ENCODE measurements around the gene NRAP. TPM values are rescaled to one million over a fixed set of nuclear protein-coding genes. Genes with fewer than 3 reads are reported as not detected.

NRAP gene
- total RNA-seq, 1 experiment from 2014 or later: not detected

- DNase-seq: peak; percentile 35
- Histone ChIP-seq H3K4me3 (ENCODE audit: low read length) (no peak overlapping the region), H3K4me1 (ENCODE audit: low read length) (no peaks in the 10 kb centered on the region), H3K79me2 (ENCODE audit: low read length) (peaks cover 95% of the 10 kb centered on the region), H3K9ac (ENCODE audit: low read length) (no peak overlapping the region), H3K9me3 (ENCODE audit: low read length) (peaks cover 41% of the 10 kb centered on the region), H3K27ac (ENCODE audit: low read length) (no peak overlapping the region), H3K27me3 (ENCODE audit: low read length) (no peaks in the 10 kb centered on the region), H3K9me2 (replicated peaks; ENCODE audit: insufficient read depth, low read length) (no peaks in the 10 kb centered on the region), H3K36me3 (ENCODE audit: insufficient read depth, low read length) (peaks cover 14% of the 10 kb centered on the region), H3K4me2 (ENCODE audit: low read depth, low read length, poor library complexity, severe bottlenecking) (no peak overlapping the region), H4K20me1 (ENCODE audit: insufficient read depth, low read depth, low read length) (no peaks in the 10 kb centered on the region), H2AFZ (ENCODE audit: low read length) (no peak overlapping the region)
These were observed 25.7 kb upstream of the NRAP start for GRCh38 chr10:113689574-113689973.

GRCh38 chr10:113689057-113689456, 25.2 kb upstream of the NRAP start:
- Histone ChIP-seq H3K79me2 (ENCODE audit: low read length) (peaks cover 94% of the 10 kb centered on the region), H3K27ac (ENCODE audit: low read length) (no peak overlapping the region), H3K27me3 (ENCODE audit: low read length) (no peaks in the 10 kb centered on the region), H3K9me3 (ENCODE audit: low read length) (peaks cover 37% of the 10 kb centered on the region), H3K4me3 (ENCODE audit: low read length) (no peak overlapping the region), H2AFZ (ENCODE audit: low read length) (no peak overlapping the region), H3K36me3 (ENCODE audit: insufficient read depth, low read length) (peaks cover 14% of the 10 kb centered on the region), H3K9me2 (replicated peaks; ENCODE audit: insufficient read depth, low read length) (no peaks in the 10 kb centered on the region), H4K20me1 (ENCODE audit: insufficient read depth, low read depth, low read length) (no peaks in the 10 kb centered on the region), H3K4me1 (ENCODE audit: low read length) (no peaks in the 10 kb centered on the region), H3K4me2 (ENCODE audit: low read depth, low read length, poor library complexity, severe bottlenecking) (no peak overlapping the region), H3K9ac (ENCODE audit: low read length) (no peak overlapping the region)
- DNase-seq: peak; percentile 32

- DNase-seq: peak; percentile 36
- H4K20me1 ChIP-seq (ENCODE audit: insufficient read depth, low read depth, low read length): no peaks in the 10 kb centered on the region
- no peaks in the 10 kb centered on the region for H3K27me3 ChIP-seq (ENCODE audit: low read length)
- peaks cover 91% of the 10 kb centered on the region for H3K79me2 ChIP-seq (ENCODE audit: low read length)
- no peak overlapping the region for H2AFZ ChIP-seq (ENCODE audit: low read length)
- H3K4me2 ChIP-seq (ENCODE audit: low read depth, low read length, poor library complexity, severe bottlenecking): no peak overlapping the region
- peaks cover 3% of the 10 kb centered on the region for H3K36me3 ChIP-seq (ENCODE audit: insufficient read depth, low read length)
- H3K9ac ChIP-seq (ENCODE audit: low read length): no peak overlapping the region
- no peaks in the 10 kb centered on the region for H3K9me2 ChIP-seq (replicated peaks; ENCODE audit: insufficient read depth, low read length)
- H3K4me1 ChIP-seq (ENCODE audit: low read length): 0 out of 2 replicates have a peak, but pooled peaks cover under 1% of the 10 kb centered on the region
- no peak overlapping the region for H3K4me3 ChIP-seq (ENCODE audit: low read length)
- H3K27ac ChIP-seq (ENCODE audit: low read length): no peak overlapping the region
- H3K9me3 ChIP-seq (ENCODE audit: low read length): peaks cover 19% of the 10 kb centered on the region
These were observed 23.2 kb upstream of the NRAP start for GRCh38 chr10:113687037-113687436.

GRCh38 chr10:113686028-113686427, 22.2 kb upstream of the NRAP start:
- no peak overlapping the region for H2AFZ ChIP-seq (ENCODE audit: low read length)
- no peaks in the 10 kb centered on the region for H3K9me2 ChIP-seq (replicated peaks; ENCODE audit: insufficient read depth, low read length)
- no peak overlapping the region for H3K4me3 ChIP-seq (ENCODE audit: low read length)
- DNase-seq: no peak
- no peaks in the 10 kb centered on the region for H3K27me3 ChIP-seq (ENCODE audit: low read length)
- H3K27ac ChIP-seq (ENCODE audit: low read length): no peak overlapping the region
- peaks cover 13% of the 10 kb centered on the region for H3K9me3 ChIP-seq (ENCODE audit: low read length)
- H3K36me3 ChIP-seq (ENCODE audit: insufficient read depth, low read length): no peaks in the 10 kb centered on the region; the same call in 1 of the 2 replicates
- no peaks in the 10 kb centered on the region for H4K20me1 ChIP-seq (ENCODE audit: insufficient read depth, low read depth, low read length)
- peaks cover 11% of the 10 kb centered on the region for H3K4me1 ChIP-seq (ENCODE audit: low read length)
- no peak overlapping the region for H3K9ac ChIP-seq (ENCODE audit: low read length)
- peaks cover 89% of the 10 kb centered on the region for H3K79me2 ChIP-seq (ENCODE audit: low read length)
- no peak overlapping the region for H3K4me2 ChIP-seq (ENCODE audit: low read depth, low read length, poor library complexity, severe bottlenecking)

GRCh38 chr10:113683300-113683699, 19.5 kb upstream of the NRAP start:
- H3K36me3 ChIP-seq (ENCODE audit: insufficient read depth, low read length): no peaks in the 10 kb centered on the region
- no peak overlapping the region for H2AFZ ChIP-seq (ENCODE audit: low read length)
- H3K9me3 ChIP-seq (ENCODE audit: low read length): peaks cover 8% of the 10 kb centered on the region; the same call in 1 of the 2 replicates
- no peaks in the 10 kb centered on the region for H3K9me2 ChIP-seq (replicated peaks; ENCODE audit: insufficient read depth, low read length)
- no peaks in the 10 kb centered on the region for H4K20me1 ChIP-seq (ENCODE audit: insufficient read depth, low read depth, low read length)
- H3K4me2 ChIP-seq (ENCODE audit: low read depth, low read length, poor library complexity, severe bottlenecking): no peak overlapping the region
- H3K4me3 ChIP-seq (ENCODE audit: low read length): no peak overlapping the region
- no peaks in the 10 kb centered on the region for H3K27me3 ChIP-seq (ENCODE audit: low read length)
- DNase-seq: peak; percentile 40
- H3K9ac ChIP-seq (ENCODE audit: low read length): no peak overlapping the region
- H3K27ac ChIP-seq (ENCODE audit: low read length): no peak overlapping the region
- peaks cover 72% of the 10 kb centered on the region for H3K79me2 ChIP-seq (ENCODE audit: low read length)
- peaks cover 24% of the 10 kb centered on the region for H3K4me1 ChIP-seq (ENCODE audit: low read length)

GRCh38 chr10:113681533-113682470, 18.0 kb upstream of the NRAP start:
- Histone ChIP-seq H3K9me3 (ENCODE audit: low read length) (0 out of 2 replicates have a peak, but pooled peaks cover 3% of the 10 kb centered on the region), H3K9ac (ENCODE audit: low read length) (no peak overlapping the region)

GRCh38 chr10:113680190-113681111, 16.6 kb upstream of the NRAP start:
- Histone ChIP-seq H3K36me3 (ENCODE audit: insufficient read depth, low read length) (no peaks in the 10 kb centered on the region), H4K20me1 (ENCODE audit: insufficient read depth, low read depth, low read length) (no peaks in the 10 kb centered on the region), H3K9me2 (replicated peaks; ENCODE audit: insufficient read depth, low read length) (no peaks in the 10 kb centered on the region), H3K9ac (ENCODE audit: low read length) (peak overlapping the region; percentile 80), H3K27me3 (ENCODE audit: low read length) (no peaks in the 10 kb centered on the region), H3K4me3 (ENCODE audit: low read length) (peak overlapping the region; percentile 83), H3K79me2 (ENCODE audit: low read length) (peaks cover 49% of the 10 kb centered on the region), H3K9me3 (ENCODE audit: low read length) (no peaks in the 10 kb centered on the region), H3K4me1 (ENCODE audit: low read length) (peaks cover 24% of the 10 kb centered on the region), H3K27ac (ENCODE audit: low read length) (peak overlapping the region; percentile 47), H2AFZ (ENCODE audit: low read length) (peak overlapping the region; percentile 96), H3K4me2 (ENCODE audit: low read depth, low read length, poor library complexity, severe bottlenecking) (peak overlapping the region; percentile 86)
- peak; percentile 69 for DNase-seq

More at GRCh38 chr10:113681533-113682470, 18.0 kb upstream of the NRAP start:
- DNase-seq: peak; percentile 37
- Histone ChIP-seq H4K20me1 (ENCODE audit: insufficient read depth, low read depth, low read length) (no peaks in the 10 kb centered on the region), H3K27me3 (ENCODE audit: low read length) (no peaks in the 10 kb centered on the region), H3K4me1 (ENCODE audit: low read length) (peaks cover 24% of the 10 kb centered on the region), H3K36me3 (ENCODE audit: insufficient read depth, low read length) (no peaks in the 10 kb centered on the region), H3K9me2 (replicated peaks; ENCODE audit: insufficient read depth, low read length) (no peaks in the 10 kb centered on the region), H3K4me2 (ENCODE audit: low read depth, low read length, poor library complexity, severe bottlenecking) (peak overlapping the region; percentile 86), H3K4me3 (ENCODE audit: low read length) (peak overlapping the region; percentile 83; the same call in 1 of the 2 replicates), H3K79me2 (ENCODE audit: low read length) (peaks cover 61% of the 10 kb centered on the region), H2AFZ (ENCODE audit: low read length) (no peak overlapping the region), H3K27ac (ENCODE audit: low read length) (peak overlapping the region; percentile 47)
